B cell (primary cell): ENCODE data around the gene SRPK1. TPM values are rescaled to one million over a fixed set of nuclear protein-coding genes. Genes with fewer than 3 reads are reported as not detected.

ENCODE experiments used
- ATAC-seq: fragments of 200-7000 bp; cut with Tn5 transposase; one replicate; pipeline ENCODE4 v1.10.0; 2021; ENCODE audit warnings: low read depth, mild to moderate bottlenecking, moderate number of reproducible peaks, moderate library complexity
- CTCF ChIA-PET: fragments of 350-600 bp; sonication (Branson Sonifier 250); formaldehyde crosslinking; loops from one replicate; lab custom pipeline; 2021; ENCODE audit warnings: antibody characterized with exemption, inconsistent platforms; lab: Charles Lee
- POLR2A ChIA-PET: fragments of 350-600 bp; sonication (Branson Sonifier 250); formaldehyde crosslinking; loops from one replicate; lab custom pipeline; 2021; ENCODE audit warnings: antibody characterized with exemption; lab: Charles Lee
- DNase-seq: peaks from one replicate; pipeline ENCODE4 v3.0.0; 2013
- H2AFZ ChIP-seq: 2 replicates; pipeline ENCODE4 v1.6.1; 2012; ENCODE audit warnings: mild to moderate bottlenecking, low read depth, low read length; ENCODE audit not compliant: insufficient read depth, poor library complexity, severe bottlenecking
- H3K27ac ChIP-seq, 2 donors: 1 replicate in 1 of 2; 2 replicates in 1 of 2; pipeline ENCODE4 v1.5.1; 2012 to 2013; ENCODE audit warnings: low read length in 2 of 2, mild to moderate bottlenecking in 2 of 2, moderate library complexity in 1 of 2
- H3K27me3 ChIP-seq, 4 experiments: fragments of 200-600 bp in 1 of 4; sonication (generic) in 1 of 4; replicated peaks in 1 of 4; 1 replicate in 2 of 4; 2 replicates in 2 of 4; pipeline versions ENCODE4 v1.6.1 to v1.7.0; 2013 to 2016; ENCODE audit warnings: low read length in 3 of 4, mild to moderate bottlenecking in 2 of 4, mixed read lengths in 1 of 4, moderate library complexity in 1 of 4; ENCODE audit not compliant: insufficient read depth in 4 of 4, control insufficient read depth in 3 of 4; ENCODE audit errors: control extremely low read depth in 1 of 4
- H3K36me3 ChIP-seq, 2 experiments: replicated peaks in 1 of 2; 1 replicate in 1 of 2; 2 replicates in 1 of 2; pipeline versions ENCODE4 v1.6.1 to v1.7.1; 2013; ENCODE audit warnings: low read length in 1 of 2; ENCODE audit not compliant: insufficient read depth in 2 of 2, control insufficient read depth in 1 of 2; ENCODE audit errors: control extremely low read depth in 1 of 2, extremely low read depth in 1 of 2
- H3K4me1 ChIP-seq, 2 donors: fragments of 200-600 bp in 1 of 2; sonication (generic) in 1 of 2; 1 replicate in 1 of 2; 2 replicates in 1 of 2; pipeline versions ENCODE4 v1.5.1 to v1.6.1; 2013 to 2017; ENCODE audit warnings: low read length in 2 of 2; ENCODE audit not compliant: control insufficient read depth in 2 of 2, insufficient read depth in 2 of 2
- H3K4me2 ChIP-seq: replicated peaks from 2 replicates; pipeline ENCODE3; 2012; ENCODE audit warnings: mild to moderate bottlenecking, low read depth, low read length; ENCODE audit not compliant: poor library complexity, severe bottlenecking
- H3K4me3 ChIP-seq, 5 experiments: fragments of 200-600 bp in 1 of 5; sonication (generic) in 1 of 5; 1 replicate in 3 of 5; 2 replicates in 2 of 5; pipeline versions ENCODE4 v1.5.1 to v1.7.0; 2011 to 2016; ENCODE audit warnings: low read length in 4 of 5, mild to moderate bottlenecking in 4 of 5, low read depth in 2 of 5, control low read depth in 1 of 5, moderate library complexity in 1 of 5; ENCODE audit not compliant: insufficient read depth in 1 of 5; ENCODE audit errors: control extremely low read depth in 1 of 5, extremely low read depth in 1 of 5
- H3K79me2 ChIP-seq: fragments of 200-600 bp; sonication (generic); one replicate; pipeline ENCODE4 v1.6.0; 2016; ENCODE audit warnings: low read length; ENCODE audit not compliant: control insufficient read depth, insufficient read depth
- H3K9ac ChIP-seq: fragments of 200-600 bp; sonication (generic); 2 replicates; pipeline ENCODE4 v1.6.1; 2017; ENCODE audit warnings: mild to moderate bottlenecking, low read length, moderate library complexity
- H3K9me3 ChIP-seq, 3 donors: one replicate each; pipeline versions ENCODE4 v1.6.1 to v1.7.1; 2013; ENCODE audit warnings: low read length in 2 of 3; ENCODE audit not compliant: control insufficient read depth in 2 of 3, insufficient read depth in 1 of 3; ENCODE audit errors: control extremely low read depth in 1 of 3
- H4K20me1 ChIP-seq: 2 replicates; pipeline ENCODE4 v1.6.0; 2012; ENCODE audit warnings: mild to moderate bottlenecking, low read length; ENCODE audit not compliant: insufficient read depth, control insufficient read depth, poor library complexity, severe bottlenecking
- H3K27ac Mint-ChIP-seq: one replicate; pipeline ENCODE4 v1.8.0; 2021; ENCODE audit warnings: mixed read lengths
- H3K27me3 Mint-ChIP-seq: one replicate; pipeline ENCODE4 v1.8.0; 2021; ENCODE audit warnings: mixed read lengths
- H3K4me1 Mint-ChIP-seq: one replicate; pipeline ENCODE4 v1.8.0; 2021; ENCODE audit warnings: mixed read lengths
- H3K4me3 Mint-ChIP-seq: one replicate; pipeline ENCODE4 v1.8.0; 2021; ENCODE audit warnings: mixed read lengths
- H3K9me3 Mint-ChIP-seq: one replicate; pipeline ENCODE4 v1.8.0; 2022; ENCODE audit warnings: mixed read lengths; ENCODE audit not compliant: insufficient read depth
- CTCF ChIP-seq: fragments of 200-600 bp; IDR thresholded peaks from one replicate; pipeline ENCODE4 v1.8.0; 2022; ENCODE audit warnings: antibody characterized with exemption, mild to moderate bottlenecking
- EZH2 ChIP-seq: IDR thresholded peaks from 2 replicates; pipeline ENCODE4 v1.6.1; 2012; ENCODE audit warnings: borderline replicate concordance, low read depth, mild to moderate bottlenecking, moderate library complexity, low read length; ENCODE audit not compliant: insufficient read depth, poor library complexity, severe bottlenecking
- WGBS: methylation state at CpG from one replicate; pipeline ENCODE4 v1.1.5; 2013; ENCODE audit warnings: missing lambda C conversion rate; ENCODE audit not compliant: insufficient coverage; 5-methylcytosine and 5-hydroxymethylcytosine counted together
- intact Hi-C: fragments of 100-400 bp; cut with micrococcal nuclease; formaldehyde crosslinking; loops from one replicate; pipeline ENCODE4 v1.10.0; 2022
- polyA plus RNA-seq: library from polyadenylated mRNA; depleted of rRNA; stranded (reverse); fragments of >200 nt; gene quantifications from 2 replicates; pipeline ENCODE4 v1.2.3, GENCODE V29; 2012
- total RNA-seq, 2 donors: library from RNA; stranded (reverse); fragments of 120-200 nt in 1 of 2; gene quantifications; 1 replicate in 1 of 2; 2 replicates in 1 of 2; pipeline versions ENCODE4 v1.2.3 to v1.2.4, GENCODE V29; 2013 to 2022

SRPK1 gene
- total and polyA plus RNA-seq, 2 donors (not counting 1 experiment from before 2014, with no cell fraction given), result 9.7 to 53.3 TPM

GRCh38 chr6:35907750-35908149, 13.1 kb downstream of the SRPK1 start:
- Histone ChIP-seq H3K9ac (no peak overlapping the region), H3K36me3 (peaks cover 7 to 22% of the 10 kb centered on the region in 2 experiments), H3K27me3 (no peaks in the 10 kb centered on the region), H4K20me1 (no peaks in the 10 kb centered on the region), H3K79me2 (peaks cover 49% of the 10 kb centered on the region), H3K27ac (no peak overlapping the region), H3K4me2 (no peak overlapping the region), H3K4me3 (no peak overlapping the region), H3K4me1 (no peaks in the 10 kb centered on the region), H3K9me3 (peaks cover 1 to 28% (median 27%) of the 10 kb centered on the region in 3 donors), H2AFZ (no peak overlapping the region)
- H3K27ac Mint-ChIP-seq, result no peak overlapping the region
- H3K27me3 Mint-ChIP-seq, result no peaks in the 10 kb centered on the region
- WGBS, result no CpG with 5 or more reads among the region's 6 CpGs
- H3K9me3 Mint-ChIP-seq, result peaks cover 10% of the 10 kb centered on the region
- ChIA-PET POLR2A (no interaction called here), CTCF (no interaction called here)
- intact Hi-C loops, result no loop called here
- no peak for ATAC-seq
- TF ChIP-seq CTCF (no peak), EZH2 (no peak)
- no peak for DNase-seq
- H3K4me3 Mint-ChIP-seq, result no peak overlapping the region
- H3K4me1 Mint-ChIP-seq, result peaks cover 1% of the 10 kb centered on the region

GRCh38 chr6:35906499-35906846, 14.4 kb downstream of the SRPK1 start:
- no peak overlapping the region for H3K9ac ChIP-seq
- H3K9me3 ChIP-seq, result peaks cover 1 to 27% (median 26%) of the 10 kb centered on the region in 3 donors
- Mint-ChIP-seq H3K27ac (no peak overlapping the region), H3K4me1 (peaks cover 1% of the 10 kb centered on the region), H3K9me3 (peaks cover 10% of the 10 kb centered on the region), H3K4me3 (no peak overlapping the region), H3K27me3 (no peaks in the 10 kb centered on the region)
- CTCF ChIA-PET, result no interaction called here
- no peak overlapping the region for H3K27ac ChIP-seq
- no peak overlapping the region for H3K4me2 ChIP-seq
- no peaks in the 10 kb centered on the region for H3K4me1 ChIP-seq
- H3K79me2 ChIP-seq, result peaks cover 60% of the 10 kb centered on the region
- intact Hi-C loops, result no loop called here
- no peak overlapping the region for H3K4me3 ChIP-seq
- peaks cover 7 to 22% of the 10 kb centered on the region in 2 experiments for H3K36me3 ChIP-seq
- H3K27me3 ChIP-seq, result no peaks in the 10 kb centered on the region
- no peak for TF ChIP-seq EZH2
- no peak for TF ChIP-seq CTCF
- POLR2A ChIA-PET, result no interaction called here
- WGBS, result no CpG with 5 or more reads among the region's 2 CpGs
- DNase-seq (no peak), ATAC-seq (no peak)
- no peaks in the 10 kb centered on the region for H4K20me1 ChIP-seq
- H2AFZ ChIP-seq, result no peak overlapping the region
